PC-3 (cell line): Measurements from ENCODE around the gene TRMO. TPM values are rescaled to one million over a fixed set of nuclear protein-coding genes. Genes with fewer than 3 reads are reported as not detected.

ENCODE experiments used
- ATAC-seq: fragments of 200-7000 bp; cut with Tn5 transposase; 2 replicates; pipeline ENCODE4 v1.9.1; 2020; ENCODE audit warnings: mild to moderate bottlenecking, moderate library complexity
- BruUV-seq: library from RNA; stranded (reverse); fragments of 400-500 nt; replicated peaks from 2 replicates; lab custom pipeline; 2021; lab: Mats Ljungman, UMichigan
- CTCF ChIA-PET: fragments of 300-600 bp; sonication (Branson Sonifier 250); formaldehyde crosslinking; loops from one replicate; lab custom pipeline; 2022; ENCODE audit warnings: antibody characterized with exemption; lab: Charles Lee
- POLR2A ChIA-PET: fragments of 300-600 bp; sonication (Branson Sonifier 250); formaldehyde crosslinking; loops from one replicate; lab custom pipeline; 2022; ENCODE audit warnings: antibody characterized with exemption; ENCODE audit not compliant: unreplicated experiment; lab: Charles Lee
- DNase-seq: peaks from one replicate; pipeline ENCODE4 v3.0.0-alpha.2; 2015
- H2AFZ ChIP-seq: fragments of 300-600 bp; sonication (generic); 2 replicates; pipeline ENCODE4 v1.6.0; 2016; ENCODE audit warnings: antibody characterized with exemption, low read length
- H3F3A ChIP-seq: fragments of 300-600 bp; sonication (generic); one replicate; pipeline ENCODE4 v1.6.0; 2017; ENCODE audit warnings: antibody characterized with exemption, low read length, control low read depth, mild to moderate bottlenecking; ENCODE audit not compliant: unreplicated experiment
- H3K27ac ChIP-seq: fragments of 300-600 bp; sonication (generic); 2 replicates; pipeline ENCODE4 v1.5.1; 2016; ENCODE audit warnings: mild to moderate bottlenecking, low read length
- H3K27me3 ChIP-seq: fragments of 300-600 bp; sonication (generic); 2 replicates; pipeline ENCODE4 v1.6.1; 2016; ENCODE audit warnings: low read length, mixed read lengths
- H3K36me3 ChIP-seq: fragments of 300-600 bp; sonication (generic); 2 replicates; pipeline ENCODE4 v1.6.1; 2016; ENCODE audit warnings: low read depth, mixed run types, low read length, mixed read lengths
- H3K4me1 ChIP-seq: fragments of 300-600 bp; sonication (generic); 2 replicates; pipeline ENCODE4 v1.5.1; 2016; ENCODE audit warnings: low read length; ENCODE audit not compliant: insufficient read depth
- H3K4me2 ChIP-seq: fragments of 300-600 bp; sonication (generic); 2 replicates; pipeline ENCODE4 v1.6.0; 2016; ENCODE audit warnings: low read length
- H3K4me3 ChIP-seq: fragments of 300-600 bp; sonication (generic); 2 replicates; pipeline ENCODE4 v1.5.1; 2016; ENCODE audit warnings: mild to moderate bottlenecking, low read length, mixed read lengths
- H3K79me2 ChIP-seq: fragments of 300-600 bp; sonication (generic); 2 replicates; pipeline ENCODE4 v1.6.1; 2017; ENCODE audit warnings: low read length, mixed read lengths
- H3K9ac ChIP-seq: fragments of 300-600 bp; sonication (generic); 2 replicates; pipeline ENCODE4 v1.6.0; 2016; ENCODE audit warnings: mild to moderate bottlenecking, low read length
- H3K9me2 ChIP-seq: fragments of 300-600 bp; sonication (generic); replicated peaks from 2 replicates; pipeline ENCODE4 v1.6.1; 2016; ENCODE audit warnings: mixed run types, low read length, mixed read lengths
- H3K9me3 ChIP-seq: fragments of 300-600 bp; sonication (generic); 2 replicates; pipeline ENCODE4 v1.6.1; 2016; ENCODE audit warnings: low read length, mixed read lengths
- H4K20me1 ChIP-seq: fragments of 300-600 bp; sonication (generic); 2 replicates; pipeline ENCODE4 v1.6.1; 2016; ENCODE audit warnings: low read length, mixed read lengths
- EZH2 ChIP-seq: fragments of 300-600 bp; sonication (generic); IDR thresholded peaks from one replicate; pipeline ENCODE4 v1.6.1; 2017; ENCODE audit warnings: antibody characterized with exemption, mild to moderate bottlenecking, low read length; ENCODE audit not compliant: unreplicated experiment
- EZH2phosphoT487 ChIP-seq: fragments of 300-600 bp; sonication (generic); IDR thresholded peaks from 2 replicates; pipeline ENCODE4 v1.6.1; 2018; ENCODE audit warnings: mild to moderate bottlenecking, antibody characterized with exemption, low read length, borderline replicate concordance
- intact Hi-C: fragments of 100-400 bp; cut with micrococcal nuclease; formaldehyde crosslinking; loops from 2 replicates; pipeline ENCODE4 v1.9.0; 2023
- total RNA-seq: library from RNA; depleted of rRNA; stranded (reverse); fragments of >200 nt; gene quantifications from 2 replicates; pipeline ENCODE4 v1.2.3, GENCODE V29; 2014
- TF ChIP-seq, protein P1 (sequence below): fragments of 300-600 bp; sonication (generic); conservative IDR thresholded peaks from 2 replicates; pipeline ENCODE4 v1.5.1; 2017; ENCODE audit warnings: antibody characterized with exemption, low read depth, mild to moderate bottlenecking, low read length

The TRMO gene
- total RNA-seq, 1 experiment from 2014 or later, result 14.3 TPM

- intact Hi-C loops, result no loop called here
- Histone ChIP-seq H3K27ac (no peak overlapping the region), H3K27me3 (no peaks in the 10 kb centered on the region), H3K79me2 (peaks cover 7% of the 10 kb centered on the region), H3K36me3 (no peaks in the 10 kb centered on the region; the same call in 1 of the 2 replicates), H3K4me3 (no peak overlapping the region), H3F3A (peaks cover 5% of the 10 kb centered on the region), H3K4me2 (no peak overlapping the region), H4K20me1 (no peaks in the 10 kb centered on the region), H3K9me2 (no peaks in the 10 kb centered on the region), H3K4me1 (peaks cover 10% of the 10 kb centered on the region), H3K9me3 (no peaks in the 10 kb centered on the region), H2AFZ (no peak overlapping the region), H3K9ac (no peak overlapping the region)
- ATAC-seq, result no peak
- no TSS peak for BruUV-seq
- TF ChIP-seq EZH2phosphoT487 (no peak), EZH2 (no peak)
- TF ChIP-seq, protein P1, sequence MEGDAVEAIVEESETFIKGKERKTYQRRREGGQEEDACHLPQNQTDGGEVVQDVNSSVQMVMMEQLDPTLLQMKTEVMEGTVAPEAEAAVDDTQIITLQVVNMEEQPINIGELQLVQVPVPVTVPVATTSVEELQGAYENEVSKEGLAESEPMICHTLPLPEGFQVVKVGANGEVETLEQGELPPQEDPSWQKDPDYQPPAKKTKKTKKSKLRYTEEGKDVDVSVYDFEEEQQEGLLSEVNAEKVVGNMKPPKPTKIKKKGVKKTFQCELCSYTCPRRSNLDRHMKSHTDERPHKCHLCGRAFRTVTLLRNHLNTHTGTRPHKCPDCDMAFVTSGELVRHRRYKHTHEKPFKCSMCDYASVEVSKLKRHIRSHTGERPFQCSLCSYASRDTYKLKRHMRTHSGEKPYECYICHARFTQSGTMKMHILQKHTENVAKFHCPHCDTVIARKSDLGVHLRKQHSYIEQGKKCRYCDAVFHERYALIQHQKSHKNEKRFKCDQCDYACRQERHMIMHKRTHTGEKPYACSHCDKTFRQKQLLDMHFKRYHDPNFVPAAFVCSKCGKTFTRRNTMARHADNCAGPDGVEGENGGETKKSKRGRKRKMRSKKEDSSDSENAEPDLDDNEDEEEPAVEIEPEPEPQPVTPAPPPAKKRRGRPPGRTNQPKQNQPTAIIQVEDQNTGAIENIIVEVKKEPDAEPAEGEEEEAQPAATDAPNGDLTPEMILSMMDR, result no peak
- no peak for DNase-seq
- CTCF ChIA-PET, result interaction anchor here (0.6 kb wide), 1 partner anchor 209 kb away, joined by 6 read pairs; no protein-coding TSS in a partner anchor
- POLR2A ChIA-PET, result no interaction called here
Measured at GRCh38 chr9:97918611-97919010, 3.7 kb downstream of the TRMO start.

DNA sequence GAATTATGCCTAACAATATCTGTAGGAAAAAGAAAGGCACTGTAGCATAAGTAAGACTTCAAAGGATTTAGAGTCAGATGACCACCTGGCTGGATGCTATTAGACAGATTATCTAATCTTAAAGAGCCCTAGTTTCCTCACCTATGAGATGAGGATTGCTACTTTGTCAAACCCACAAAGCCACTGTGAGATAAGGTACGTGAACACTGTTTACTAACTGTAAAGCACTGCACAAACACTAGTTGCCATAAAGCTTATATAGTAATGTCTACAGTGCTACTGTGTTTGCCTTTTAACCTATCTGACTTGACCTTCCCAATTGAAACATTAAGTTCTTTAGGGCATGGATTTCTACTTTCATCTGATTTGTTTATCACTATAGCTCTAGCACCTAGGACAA lies 10.3 kb downstream of the TRMO start:
- ChIA-PET POLR2A (no interaction called here), CTCF (interaction anchor here (0.5 kb wide), 1 partner anchor 9 kb away, joined by 3 read pairs; no protein-coding TSS in a partner anchor)
- TF ChIP-seq EZH2 (no peak), EZH2phosphoT487 (no peak)
- TF ChIP-seq, protein P1, result no peak
- H3K9ac ChIP-seq, result no peak overlapping the region
- no peaks in the 10 kb centered on the region for H3K9me3 ChIP-seq
- H3K79me2 ChIP-seq, result no peaks in the 10 kb centered on the region
- H4K20me1 ChIP-seq, result no peaks in the 10 kb centered on the region
- H3K36me3 ChIP-seq, result peaks cover 5% of the 10 kb centered on the region; the same call in 1 of the 2 replicates
- intact Hi-C loops, result no loop called here
- no peak overlapping the region for H3K27ac ChIP-seq
- ATAC-seq (no peak), DNase-seq (no peak)
- no peaks in the 10 kb centered on the region for H3K4me1 ChIP-seq
- H3F3A ChIP-seq, result no peaks in the 10 kb centered on the region
- H3K9me2 ChIP-seq, result no peaks in the 10 kb centered on the region
- no peak overlapping the region for H3K4me3 ChIP-seq
- no peaks in the 10 kb centered on the region for H3K27me3 ChIP-seq
- BruUV-seq, result no TSS peak
- H2AFZ ChIP-seq, result no peak overlapping the region
- H3K4me2 ChIP-seq, result no peak overlapping the region

DNA sequence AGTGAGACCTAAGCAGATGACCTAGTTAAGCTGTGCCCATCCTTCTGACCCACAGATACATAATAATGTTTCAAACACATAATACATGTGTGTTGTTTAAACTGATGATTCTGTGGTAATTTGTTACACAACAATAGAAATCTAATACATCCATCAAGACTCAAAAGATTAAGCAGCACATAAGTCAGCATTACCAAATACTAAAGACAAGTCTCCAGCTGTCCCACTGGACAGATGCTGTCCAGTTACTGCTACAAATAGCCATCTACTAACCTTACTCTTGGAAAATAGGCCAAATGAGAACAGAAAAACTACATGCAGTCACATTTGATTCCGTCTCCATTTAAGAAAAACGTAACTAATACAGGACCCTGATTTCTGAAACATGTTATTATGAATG lies 10.8 kb downstream of the TRMO start:
- ATAC-seq (no peak), DNase-seq (no peak)
- Histone ChIP-seq H3K27me3 (no peaks in the 10 kb centered on the region), H3K27ac (no peak overlapping the region), H3K36me3 (peaks cover 5% of the 10 kb centered on the region; the same call in 1 of the 2 replicates), H3K4me1 (no peaks in the 10 kb centered on the region), H3K9me2 (no peaks in the 10 kb centered on the region), H3K4me3 (no peak overlapping the region), H3K9ac (no peak overlapping the region), H2AFZ (no peak overlapping the region), H3K9me3 (no peaks in the 10 kb centered on the region), H4K20me1 (no peaks in the 10 kb centered on the region), H3F3A (no peaks in the 10 kb centered on the region), H3K4me2 (no peak overlapping the region), H3K79me2 (no peaks in the 10 kb centered on the region)
- intact Hi-C loops, result no loop called here
- TF ChIP-seq EZH2phosphoT487 (no peak), EZH2 (no peak)
- TF ChIP-seq, protein P1, result no peak
- CTCF ChIA-PET, result interaction anchor here (0.5 kb wide), 1 partner anchor 8 kb away, joined by 3 read pairs; no protein-coding TSS in a partner anchor
- no TSS peak for BruUV-seq
- POLR2A ChIA-PET, result no interaction called here
